Right lobe of liver (tissue), 6 donors: ENCODE results near the gene GALNT17. TPM values are rescaled to one million over a fixed set of nuclear protein-coding genes. Genes with fewer than 3 reads are reported as not detected.

ENCODE experiments used
- ATAC-seq, 4 donors: fragments of 200-7000 bp; cut with Tn5 transposase; one replicate each; pipeline ENCODE4 v1.9.1; 2020; ENCODE audit warnings: mild to moderate bottlenecking in 4 of 4, moderate library complexity in 4 of 4
- DNase-seq, 3 donors: peaks; one replicate each; pipeline ENCODE4 v3.0.0-alpha.2; 2020
- H3K27ac ChIP-seq, 3 donors: fragments of 200-600 bp; one replicate each; pipeline ENCODE4 v1.8.0; 2022
- H3K27me3 ChIP-seq, 2 donors: fragments of 200-600 bp; one replicate each; pipeline ENCODE4 v1.8.0; 2022
- H3K36me3 ChIP-seq, 4 donors: fragments of 200-600 bp; sonication (generic) in 1 of 4; one replicate each; pipeline versions ENCODE4 v1.5.1 to v1.8.0; 2017 to 2022; ENCODE audit warnings: control low read depth in 1 of 4
- H3K4me1 ChIP-seq, 4 donors: fragments of 200-600 bp; sonication (generic) in 1 of 4; one replicate each; pipeline versions ENCODE4 v1.5.1 to v1.8.0; 2017 to 2022; ENCODE audit warnings: control low read depth in 1 of 4
- H3K4me3 ChIP-seq, 3 donors: fragments of 200-600 bp; one replicate each; pipeline ENCODE4 v1.8.0; 2022
- H3K9me3 ChIP-seq, 4 donors: fragments of 200-600 bp; sonication (generic) in 1 of 4; one replicate each; pipeline versions ENCODE4 v1.5.1 to v1.8.0; 2017 to 2022; ENCODE audit warnings: control low read depth in 1 of 4
- CTCF ChIP-seq, 4 donors: fragments of 200-600 bp in 3 of 4; fragments of 450-650 bp in 1 of 4; IDR thresholded peaks; one replicate each; pipeline versions ENCODE4 v1.5.1 to v1.8.0; 2016 to 2022; ENCODE audit warnings: antibody characterized with exemption in 4 of 4, mild to moderate bottlenecking in 2 of 4
- POLR2A ChIP-seq: fragments of 450-650 bp; IDR thresholded peaks from one replicate; pipeline ENCODE4 v1.6.1; 2017; ENCODE audit warnings: antibody characterized with exemption, mild to moderate bottlenecking
- WGBS: methylation state at CpG from one replicate; pipeline ENCODE4 v1.1.6; 2018; ENCODE audit warnings: low coverage, low lambda C conversion rate; ENCODE audit not compliant: insufficient coverage; ENCODE audit errors: missing lambda C conversion rate; 5-methylcytosine and 5-hydroxymethylcytosine counted together
- intact Hi-C, 2 donors: fragments of 100-400 bp; cut with DNase I; formaldehyde crosslinking; loops; one replicate each; pipeline versions ENCODE4 v1.11.2 to v1.14.1; 2022
- total RNA-seq, 6 experiments: library from RNA; depleted of rRNA in 2 of 6; stranded (reverse); fragments of >200 nt in 2 of 6; fragmentation: NEBNext Ultra II Directional in 3 of 6; extraction: Animal tissue kit (Norgen Biotek cat#: 25700) in 3 of 6; gene quantifications; one replicate each; pipeline versions ENCODE4 v1.1.0 to v1.2.4, GENCODE V29; 2016 to 2023
- donor health status: DM: no; HTN: yes; CAD: no.
- donor health status: DM: no; HTN: no; CAD: no.
- donor health status: DM: no; HTN: no; CAD: no.
- donor health status: DM: no; HTN: yes; CAD: no.
- donor health status: DM: no; HTN: yes; CAD: no.

Gene GALNT17
- total RNA-seq, 6 experiments from 2014 or later = 0.06 to 0.31 (median 0.10) TPM

GRCh38 chr7:71120096-71120495 is 11.8 kb upstream of the GALNT17 start:
- no peaks in the 10 kb centered on the region for H3K9me3 ChIP-seq
- DNase-seq = no peak
- no peaks in the 10 kb centered on the region for H3K4me1 ChIP-seq
- no peak overlapping the region for H3K4me3 ChIP-seq
- WGBS = 68% methylated on average over 3 of the region's 3 CpGs
- no peaks in the 10 kb centered on the region for H3K27me3 ChIP-seq
- TF ChIP-seq POLR2A (no peak), CTCF (IDR thresholded peaks at IDR 0.05) (no peak)
- H3K36me3 ChIP-seq = no peaks in the 10 kb centered on the region
- no peak overlapping the region for H3K27ac ChIP-seq
- intact Hi-C loops = no loop called here
- no peak for ATAC-seq

- Histone ChIP-seq H3K27ac (no peak overlapping the region), H3K4me1 (peaks cover 0 to 8% (median 0%) of the 10 kb centered on the region in 4 donors), H3K27me3 (no peaks in the 10 kb centered on the region), H3K9me3 (no peaks in the 10 kb centered on the region), H3K36me3 (no peaks in the 10 kb centered on the region), H3K4me3 (no peak overlapping the region)
- intact Hi-C loops = no loop called here
- no peak for TF ChIP-seq CTCF (IDR thresholded peaks at IDR 0.05)
- no peak for TF ChIP-seq POLR2A
- WGBS = 49% methylated on average over 3 of the region's 3 CpGs
- DNase-seq = no peak
- ATAC-seq = no peak
Observed at GRCh38 chr7:71129126-71129525, 2.8 kb upstream of the GALNT17 start.

GRCh38 chr7:71130031-71130679 is 1.8 kb upstream of the GALNT17 start:
- peaks cover 0 to 8% (median 0%) of the 10 kb centered on the region in 4 donors for H3K4me1 ChIP-seq
- no peak overlapping the region for H3K27ac ChIP-seq
- TF ChIP-seq CTCF (IDR thresholded peaks at IDR 0.05) (no peak), POLR2A (no peak)
- H3K4me3 ChIP-seq = no peak overlapping the region
- intact Hi-C loops = no loop called here
- ATAC-seq = no peak
- DNase-seq = no peak
- no peaks in the 10 kb centered on the region for H3K36me3 ChIP-seq
- no peaks in the 10 kb centered on the region for H3K9me3 ChIP-seq
- H3K27me3 ChIP-seq = no peaks in the 10 kb centered on the region
- 22% methylated on average over 5 of the region's 5 CpGs for WGBS

GRCh38 chr7:71131256-71132126 is 453 bp upstream of the GALNT17 start:
- DNase-seq = no peak
- intact Hi-C loops = no loop called here
- Histone ChIP-seq H3K9me3 (no peaks in the 10 kb centered on the region), H3K4me1 (peaks cover 0 to 8% (median 0%) of the 10 kb centered on the region in 4 donors), H3K4me3 (peak overlapping the region in 1 of 3 donors; percentile 37), H3K36me3 (no peaks in the 10 kb centered on the region), H3K27me3 (no peaks in the 10 kb centered on the region), H3K27ac (no peak overlapping the region)
- 0% methylated on average over 1 of the region's 113 CpGs for WGBS
- no peak for ATAC-seq
- no peak for TF ChIP-seq CTCF (IDR thresholded peaks at IDR 0.05)
- TF ChIP-seq POLR2A = no peak
